CD4-positive, alpha-beta T cell (primary cell): ENCODE results near the gene HSFX4. TPM values are rescaled to one million over a fixed set of nuclear protein-coding genes. Genes with fewer than 3 reads are reported as not detected.
"Not testable (repeated sequence)": the region's sequence is repeated elsewhere in the genome, so short reads cannot be mapped to it uniquely, and the experiment has no call there.

Experiments
- ATAC-seq: fragments of 200-7000 bp; cut with Tn5 transposase; one replicate; pipeline ENCODE4 v1.10.0; 2022; ENCODE audit warnings: mild to moderate bottlenecking; ENCODE audit not compliant: poor library complexity
- CTCF ChIA-PET: fragments of 350-600 bp; sonication (Branson Sonifier 250); formaldehyde crosslinking; loops from one replicate; lab custom pipeline; 2021; ENCODE audit warnings: antibody characterized with exemption, inconsistent platforms; lab: Charles Lee
- POLR2A ChIA-PET: fragments of 350-600 bp; sonication (Branson Sonifier 250); formaldehyde crosslinking; loops from one replicate; lab custom pipeline; 2021; ENCODE audit warnings: antibody characterized with exemption, inconsistent platforms; lab: Charles Lee
- DNase-seq, 14 experiments: peaks; one replicate each; pipeline ENCODE4 v3.0.0-alpha.2; 2013 to 2020; ENCODE audit warnings: mixed read lengths in 2 of 14
- H3K27ac ChIP-seq, 2 donors: one replicate each; pipeline versions ENCODE4 v1.5.1 to v1.7.0; 2013; ENCODE audit warnings: low read length in 2 of 2, low read depth in 1 of 2, mild to moderate bottlenecking in 1 of 2
- H3K27me3 ChIP-seq, 2 experiments: 1 replicate in 1 of 2; 2 replicates in 1 of 2; pipeline versions ENCODE4 v1.6.1 to v1.7.0; 2013; ENCODE audit warnings: low read length in 2 of 2, control low read depth in 1 of 2, mild to moderate bottlenecking in 1 of 2, moderate library complexity in 1 of 2; ENCODE audit not compliant: insufficient read depth in 2 of 2, control insufficient read depth in 1 of 2
- H3K36me3 ChIP-seq: one replicate; pipeline ENCODE4 v1.6.1; 2013; ENCODE audit warnings: low read length, control low read depth; ENCODE audit not compliant: insufficient read depth
- H3K4me1 ChIP-seq: one replicate; pipeline ENCODE4 v1.6.1; 2013; ENCODE audit warnings: low read length, control low read depth; ENCODE audit not compliant: insufficient read depth
- H3K4me3 ChIP-seq: one replicate; pipeline ENCODE4 v1.5.1; 2013; ENCODE audit warnings: mild to moderate bottlenecking, low read length, moderate library complexity
- H3K9me3 ChIP-seq, 2 experiments: 1 replicate in 1 of 2; 2 replicates in 1 of 2; pipeline versions ENCODE4 v1.6.1 to v1.7.0; 2013; ENCODE audit warnings: low read length in 2 of 2, mild to moderate bottlenecking in 2 of 2, control low read depth in 1 of 2, moderate library complexity in 1 of 2; ENCODE audit not compliant: control insufficient read depth in 1 of 2, insufficient read depth in 1 of 2
- H3K27ac Mint-ChIP-seq: one replicate; pipeline ENCODE4 v1.8.0; 2020; ENCODE audit warnings: mixed read lengths
- H3K27me3 Mint-ChIP-seq: one replicate; pipeline ENCODE4 v1.8.0; 2021; ENCODE audit warnings: mixed read lengths
- H3K36me3 Mint-ChIP-seq: one replicate; pipeline ENCODE4 v1.8.0; 2021; ENCODE audit warnings: low read depth, mixed read lengths
- H3K4me1 Mint-ChIP-seq: one replicate; pipeline ENCODE4 v1.8.0; 2021; ENCODE audit warnings: low read depth, mixed read lengths
- H3K4me3 Mint-ChIP-seq: one replicate; pipeline ENCODE4 v1.8.0; 2020; ENCODE audit warnings: mild to moderate bottlenecking, mixed read lengths
- H3K9me3 Mint-ChIP-seq: one replicate; pipeline ENCODE4 v1.8.0; 2020; ENCODE audit warnings: mixed read lengths
- CTCF ChIP-seq: fragments of 200-600 bp; IDR thresholded peaks from one replicate; pipeline ENCODE4 v1.8.0; 2022; ENCODE audit warnings: antibody characterized with exemption, mild to moderate bottlenecking
- intact Hi-C, 2 experiments: fragments of 100-400 bp; cut with DNase I in 1 of 2; cut with micrococcal nuclease in 1 of 2; formaldehyde crosslinking; loops; one replicate each; pipeline versions ENCODE4 v1.15.1 to v1.9.0; 2023 to 2025; cut with DNase I, micrococcal nuclease
- total RNA-seq, 174 experiments: library from RNA in 2 of 174; stranded (reverse) in 2 of 174; gene quantifications; one replicate each; pipeline ENCODE4 v1.2.3 and lab custom pipeline; 2021 to 2026

The HSFX4 gene
- total RNA-seq, 2 experiments from 2014 or later = not detected

GRCh38 chrX:149937328-149937727 is 8.0 kb downstream of the HSFX4 start:
- H3K9me3 Mint-ChIP-seq, ATAC-seq, H3K27me3 ChIP-seq, H3K36me3 ChIP-seq, H3K4me1 Mint-ChIP-seq, H3K36me3 Mint-ChIP-seq, intact Hi-C loops, CTCF ChIA-PET, H3K27me3 Mint-ChIP-seq, H3K9me3 ChIP-seq: not testable (repeated sequence)
- peak overlapping the region in 1 of 2 donors; percentile 97 for H3K27ac ChIP-seq
- H3K27ac Mint-ChIP-seq = peak overlapping the region; percentile 84
- H3K4me3 ChIP-seq = peak overlapping the region; percentile 93
- H3K4me3 Mint-ChIP-seq = peak overlapping the region; percentile 92
- DNase-seq = peak in 1 of 14 experiments; percentile 9
- H3K4me1 ChIP-seq = peaks cover 15% of the 10 kb centered on the region
- POLR2A ChIA-PET = interaction anchor here (4.0 kb wide), 1 partner anchor 397 kb away, joined by 102 read pairs; the partner anchor contains the start of gene EOLA1

GRCh38 chrX:149937871-149938426 is 8.6 kb downstream of the HSFX4 start:
- ChIA-PET CTCF (no interaction called here), POLR2A (interaction anchor here (1.5 to 4.0 kb wide), 6 partner anchors 398 to 1459 kb away, joined by 5 to 102 read pairs (median 14); partner anchors contain the start of genes EOLA1, IDS, MTM1 and MTMR1)
- H3K4me3 Mint-ChIP-seq = peak overlapping the region; percentile 92
- no peaks in the 10 kb centered on the region for H3K27me3 Mint-ChIP-seq
- intact Hi-C loops = no loop called here
- no peaks in the 10 kb centered on the region for H3K36me3 ChIP-seq
- peak overlapping the region; percentile 82 to 97 for H3K27ac ChIP-seq
- H3K27me3 ChIP-seq = no peaks in the 10 kb centered on the region
- H3K36me3 Mint-ChIP-seq = peaks cover 9% of the 10 kb centered on the region
- H3K4me1 ChIP-seq = peaks cover 15% of the 10 kb centered on the region
- H3K4me3 ChIP-seq = peak overlapping the region; percentile 93
- no peak for TF ChIP-seq CTCF
- ATAC-seq (no peak), DNase-seq (peak in 8 of 14 experiments; percentile 4 to 63 (median 25))
- H3K9me3 Mint-ChIP-seq = no peaks in the 10 kb centered on the region
- no peaks in the 10 kb centered on the region for H3K9me3 ChIP-seq
- H3K27ac Mint-ChIP-seq = peak overlapping the region; percentile 84
- no peaks in the 10 kb centered on the region for H3K4me1 Mint-ChIP-seq

- H3K4me3 ChIP-seq = peak within 1 kb of the TSS; percentile 93
Observed at GRCh38 chrX:149938427-149938880, 9.1 kb downstream of the HSFX4 start, which contains the start of gene EOLA2. Gene EOLA2 (minus strand): TSS chrX:149938491. CDS start chrX:149933874, 4,617 bp downstream.

More at GRCh38 chrX:149938427-149938880, 9.1 kb downstream of the HSFX4 start, which contains the start of gene EOLA2:
- peak; percentile 47 for ATAC-seq
- Histone ChIP-seq H3K9me3 (no peaks in the 10 kb centered on the region), H3K36me3 (no peaks in the 10 kb centered on the region), H3K4me1 (peaks cover 15% of the 10 kb centered on the region), H3K27ac (peak within 1 kb of the TSS; percentile 82 to 97), H3K27me3 (no peaks in the 10 kb centered on the region)
- Mint-ChIP-seq H3K4me1 (no peaks in the 10 kb centered on the region), H3K27me3 (no peaks in the 10 kb centered on the region), H3K36me3 (peaks cover 9% of the 10 kb centered on the region), H3K4me3 (peak within 1 kb of the TSS; percentile 94), H3K9me3 (no peaks in the 10 kb centered on the region), H3K27ac (peak within 1 kb of the TSS; percentile 84)
- intact Hi-C loops = no loop called here
- TF ChIP-seq CTCF = peak; percentile 34
- ChIA-PET CTCF (interaction anchor here (0.9 kb wide), 1 partner anchor 398 kb away, joined by 3 read pairs; the partner anchor contains the start of gene EOLA1), POLR2A (interaction anchor here (0.9 to 4.0 kb wide), 9 partner anchors 398 to 1458 kb away, joined by 3 to 102 read pairs (median 10); partner anchors contain the start of genes EOLA1, IDS, MTM1 and MTMR1)
- peak; percentile 83 to 98 (median 90) for DNase-seq
